Body of pancreas (tissue), 4 donors: ENCODE measurements around the gene NDUFV1. TPM values are rescaled to one million over a fixed set of nuclear protein-coding genes. Genes with fewer than 3 reads are reported as not detected.

Experiments used
- ATAC-seq: fragments of 150-250 bp; one replicate; pipeline ENCODE4 v1.9.1; 2016
- DNase-seq, 4 donors: peaks; one replicate each; pipeline ENCODE4 v3.0.0-alpha.2; 2019
- H3K27ac ChIP-seq, 4 donors: fragments of 200-600 bp; sonication (generic); 1 replicate in 3 of 4; 2 replicates in 1 of 4; pipeline versions ENCODE4 v1.5.1 to v1.6.1; 2016 to 2019; ENCODE audit warnings: mild to moderate bottlenecking in 1 of 4, mixed read lengths in 1 of 4, moderate library complexity in 1 of 4
- H3K27me3 ChIP-seq, 2 donors: fragments of 200-600 bp; sonication (generic); one replicate each; pipeline ENCODE4 v1.6.0; 2016; ENCODE audit warnings: mild to moderate bottlenecking in 1 of 2
- H3K36me3 ChIP-seq, 2 donors: fragments of 200-600 bp; sonication (generic); replicated peaks in 1 of 2; 2 replicates each; pipeline ENCODE4 v1.5.1; 2016; ENCODE audit warnings: low read depth in 2 of 2; ENCODE audit not compliant: insufficient read depth in 1 of 2
- H3K4me1 ChIP-seq: fragments of 200-600 bp; sonication (generic); one replicate; pipeline ENCODE4 v1.6.0; 2016
- H3K4me3 ChIP-seq, 2 donors: fragments of 200-600 bp; sonication (generic); 1 replicate in 1 of 2; 2 replicates in 1 of 2; pipeline ENCODE4 v1.5.1; 2016 to 2019
- H3K9me3 ChIP-seq, 3 donors: fragments of 200-600 bp; sonication (generic); 1 replicate in 2 of 3; 2 replicates in 1 of 3; pipeline ENCODE4 v1.5.1; 2016
- CTCF ChIP-seq, 7 experiments: fragments of 450-650 bp in 4 of 7; fragments of 200-600 bp in 3 of 7; sonication (generic) in 3 of 7; IDR thresholded peaks; one replicate each; pipeline ENCODE4 v1.5.1; 2016 to 2019; ENCODE audit warnings: antibody characterized with exemption in 7 of 7
- POLR2A ChIP-seq, 3 donors: fragments of 450-650 bp; IDR thresholded peaks; one replicate each; pipeline ENCODE4 v1.6.1; 2016; ENCODE audit warnings: antibody characterized with exemption in 3 of 3, mild to moderate bottlenecking in 2 of 3
- WGBS, 2 donors: methylation state at CpG; one replicate each; pipeline ENCODE4 v1.1.5; 2017; 5-methylcytosine and 5-hydroxymethylcytosine counted together
- intact Hi-C: fragments of 100-400 bp; cut with DNase I; formaldehyde crosslinking; loops from one replicate; pipeline ENCODE4 v1.15.1; 2023
- total RNA-seq, 2 donors: library from RNA; depleted of rRNA; stranded (reverse); fragments of >200 nt; gene quantifications; one replicate each; pipeline ENCODE4 v1.1.0, GENCODE V29; 2016

The NDUFV1 gene
- total RNA-seq, 2 donors from 2014 or later = 209 to 264 TPM

GRCh38 chr11:67647471-67647870 lies 40.7 kb downstream of the NDUFV1 start:
- DNase-seq (peak in 1 of 4 donors; percentile 10), ATAC-seq (no peak)
- no peaks in the 10 kb centered on the region for H3K36me3 ChIP-seq

DNA sequence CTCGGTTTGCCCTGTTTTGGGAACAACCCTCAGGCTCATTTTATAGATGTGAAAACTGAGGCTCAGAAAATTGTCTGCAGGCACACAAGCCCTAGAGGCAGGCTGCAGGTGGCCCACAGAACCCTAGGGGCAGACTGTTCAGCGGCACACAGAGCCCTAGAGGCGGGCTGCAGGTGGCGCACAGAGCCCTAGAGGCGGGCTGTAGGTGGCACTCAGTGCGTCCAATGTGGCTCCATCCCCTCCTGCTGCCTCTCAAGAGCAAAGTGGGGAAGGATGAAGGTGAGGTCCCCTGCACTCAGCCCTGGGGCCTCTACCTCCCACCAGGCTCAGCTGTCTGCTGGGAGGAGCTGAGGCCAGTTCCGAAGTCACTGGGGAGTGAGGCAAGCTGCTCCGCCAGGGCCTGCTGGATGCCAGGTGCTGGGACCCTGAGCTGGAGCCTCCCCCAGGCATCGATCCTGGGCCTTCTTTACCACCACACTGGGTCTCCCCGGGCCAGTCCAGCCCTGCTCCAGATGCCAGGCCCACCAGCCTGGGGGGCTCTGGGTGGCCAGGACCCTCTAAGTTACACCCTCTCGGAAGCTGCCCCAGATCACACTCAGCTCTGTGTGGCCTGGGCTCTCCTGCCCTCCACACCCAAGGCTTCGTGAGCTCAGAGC lies 41.5 kb downstream of the NDUFV1 start:
- Histone ChIP-seq H3K27ac (peak overlapping the region in 3 of 4 donors; percentile 49 to 82 (median 71)), H3K4me3 (no peak overlapping the region), H3K9me3 (no peaks in the 10 kb centered on the region), H3K4me1 (peaks cover 70% of the 10 kb centered on the region), H3K36me3 (no peaks in the 10 kb centered on the region), H3K27me3 (no peaks in the 10 kb centered on the region)
- TF ChIP-seq POLR2A (IDR thresholded peaks at IDR 0.05) (no peak), CTCF (IDR thresholded peaks at IDR 0.05) (peak; percentile 13 to 93 (median 79))
- WGBS, 2 donors = 32 to 45% methylated on average over 4 to 12 of the region's 12 CpGs
- ATAC-seq (peak; percentile 55), DNase-seq (peak; percentile 72 to 81 (median 76))
- intact Hi-C loops = no loop called here

More at GRCh38 chr11:67647471-67647870, 40.7 kb downstream of the NDUFV1 start:
- TF ChIP-seq POLR2A (IDR thresholded peaks at IDR 0.05) (no peak), CTCF (IDR thresholded peaks at IDR 0.05) (no peak)
- Histone ChIP-seq H3K9me3 (no peaks in the 10 kb centered on the region), H3K27me3 (no peaks in the 10 kb centered on the region), H3K4me1 (peaks cover 67% of the 10 kb centered on the region), H3K27ac (peak overlapping the region; percentile 71 to 83 (median 80)), H3K4me3 (no peak overlapping the region)
- whole genome bisulfite sequencing, 2 donors = 60 to 80% methylated on average over 13 to 15 of the region's 15 CpGs
- intact Hi-C loops = no loop called here

DNA sequence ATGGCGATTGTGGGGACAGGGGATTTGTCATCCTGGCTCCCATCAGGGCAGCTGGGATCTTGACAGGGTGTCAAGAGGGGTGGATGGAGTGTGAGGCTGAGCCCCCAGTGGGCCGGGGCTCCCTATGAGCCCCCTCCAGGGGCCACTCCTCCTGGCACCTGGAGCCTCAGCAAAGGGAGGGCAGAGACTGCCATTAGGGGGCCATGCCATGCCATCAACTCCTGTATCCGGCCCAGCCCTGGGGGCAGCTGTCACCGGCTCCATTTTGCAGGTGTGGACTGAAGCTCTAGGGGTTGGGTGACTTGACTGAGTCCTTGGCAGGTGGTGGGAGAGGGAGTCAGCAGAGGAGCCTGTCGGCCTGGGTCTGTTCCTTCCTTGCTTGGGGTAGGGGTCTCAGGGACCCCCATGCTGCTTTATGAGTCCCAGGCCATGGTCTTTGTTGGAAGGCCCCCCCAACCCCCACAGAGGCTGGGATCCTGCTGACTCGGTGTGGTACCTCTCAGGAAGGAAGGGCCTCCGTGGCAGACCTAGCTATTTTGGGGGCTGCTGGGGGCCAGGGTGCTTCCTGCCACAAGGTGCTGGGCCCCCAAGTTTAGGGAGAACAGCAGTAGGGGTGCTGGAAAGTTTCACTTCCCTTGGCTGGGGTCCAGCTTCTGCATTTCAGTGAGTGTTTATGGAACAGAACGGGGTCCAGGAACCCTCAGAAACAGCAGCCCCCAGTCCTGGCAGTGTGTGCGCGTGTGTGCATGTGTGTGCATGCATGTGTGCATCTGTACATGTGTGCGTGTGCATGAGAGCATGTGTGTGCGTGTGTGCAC lies 42.3 kb downstream of the NDUFV1 start:
- Histone ChIP-seq H3K4me1 (peaks cover 70% of the 10 kb centered on the region), H3K27ac (peak overlapping the region in 3 of 4 donors; percentile 49 to 82 (median 71)), H3K27me3 (no peaks in the 10 kb centered on the region), H3K9me3 (no peaks in the 10 kb centered on the region), H3K4me3 (no peak overlapping the region), H3K36me3 (no peaks in the 10 kb centered on the region)
- DNase-seq = peak in 1 of 4 donors; percentile 21
- intact Hi-C loops = no loop called here
- no peak for ATAC-seq
- TF ChIP-seq POLR2A (IDR thresholded peaks at IDR 0.05) (no peak), CTCF (IDR thresholded peaks at IDR 0.05) (no peak)
- 66 to 79% methylated on average over 7 to 12 of the region's 12 CpGs for WGBS, 2 donors

DNA sequence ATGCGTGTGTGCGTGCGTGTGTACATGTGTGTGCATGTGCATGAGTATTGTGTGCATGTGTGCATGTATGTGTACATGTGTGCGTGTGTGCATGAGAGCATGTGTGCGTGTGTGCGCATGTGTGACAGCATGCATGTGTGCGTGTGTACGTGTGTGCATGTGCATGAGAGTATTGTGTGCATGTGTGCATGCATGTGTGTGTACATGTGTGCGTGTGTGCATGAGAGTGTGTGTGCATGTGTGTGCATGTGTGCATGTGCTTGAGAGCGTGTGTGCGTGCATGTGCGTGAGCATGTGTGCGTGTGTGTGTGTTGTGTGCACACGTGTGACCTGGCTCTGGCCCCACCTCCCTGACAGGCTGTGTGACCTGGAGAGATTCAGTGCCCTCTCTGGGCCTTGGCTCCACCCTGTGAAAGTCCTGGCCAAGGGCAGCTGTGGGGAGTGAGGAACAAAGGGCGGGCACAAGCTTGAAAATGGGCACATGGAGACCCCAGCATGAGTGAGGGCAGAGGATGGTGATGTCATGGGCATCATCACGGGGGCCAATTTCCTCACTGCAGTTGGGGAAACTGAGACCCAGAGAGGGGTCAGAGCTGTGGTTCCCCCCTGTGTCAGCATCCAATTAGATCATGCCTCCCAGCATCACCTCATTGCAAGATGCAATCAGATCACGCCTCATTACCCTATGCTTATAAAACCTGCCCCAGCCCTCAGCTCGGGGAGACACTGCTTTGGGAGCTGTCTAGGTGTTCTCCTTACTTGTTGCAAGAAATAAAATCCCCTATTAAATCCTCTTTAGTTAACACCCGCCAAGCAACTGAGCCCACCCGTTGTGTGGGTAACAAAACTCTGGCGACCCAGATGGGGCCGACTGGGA lies 43.1 kb downstream of the NDUFV1 start:
- TF ChIP-seq POLR2A (IDR thresholded peaks at IDR 0.05) (peak; percentile 11 to 80 (median 60)), CTCF (IDR thresholded peaks at IDR 0.05) (peak in 1 of 7 experiments; percentile 25)
- H3K4me1 ChIP-seq = peaks cover 67% of the 10 kb centered on the region
- intact Hi-C loops = no loop called here
- no peaks in the 10 kb centered on the region for H3K9me3 ChIP-seq
- H3K27ac ChIP-seq = peak overlapping the region; percentile 83 to 94 (median 86)
- no peaks in the 10 kb centered on the region for H3K36me3 ChIP-seq
- peak in 2 of 4 donors; percentile 40 to 49 for DNase-seq
- peak; percentile 16 for ATAC-seq
- 63 to 83% methylated on average over 18 to 22 of the region's 22 CpGs for WGBS, 2 donors
- peak overlapping the region; percentile 14 to 48 for H3K4me3 ChIP-seq
- H3K27me3 ChIP-seq = no peaks in the 10 kb centered on the region
